Pancreas (tissue), 10 donors: ENCODE data around the gene PDLIM5. TPM values are rescaled to one million over a fixed set of nuclear protein-coding genes. Genes with fewer than 3 reads are reported as not detected.

Experiments
- ATAC-seq, 4 donors: fragments of 200-7000 bp; cut with Tn5 transposase; one replicate each; pipeline versions ENCODE4 v1.8.0 to v1.9.1; 2020; ENCODE audit warnings: mild to moderate bottlenecking in 4 of 4, moderate library complexity in 4 of 4
- DNase-seq, 6 donors: peaks; one replicate each; pipeline ENCODE4 v3.0.0-alpha.2; 2020
- FAIRE-seq: peaks from 2 replicates; lab custom pipeline; 2012; peaks lifted over from hg19 to GRCh38; lab: Jason Lieb, UNC
- H3K27ac ChIP-seq, 4 donors: fragments of 200-600 bp; sonication (generic); 1 replicate in 3 of 4; 2 replicates in 1 of 4; pipeline versions ENCODE4 v1.5.0 to v1.8.0; 2020
- H3K27me3 ChIP-seq, 4 donors: fragments of 200-600 bp; one replicate each; pipeline ENCODE4 v1.8.0; 2021
- H3K36me3 ChIP-seq, 3 donors: fragments of 200-600 bp; sonication (generic) in 1 of 3; one replicate each; pipeline versions ENCODE4 v1.5.0 to v1.8.0; 2020 to 2021
- H3K4me1 ChIP-seq, 3 donors: fragments of 200-600 bp; one replicate each; pipeline ENCODE4 v1.8.0; 2021
- H3K4me3 ChIP-seq, 4 donors: fragments of 200-600 bp; sonication (generic) in 2 of 4; one replicate each; pipeline versions ENCODE4 v1.5.0 to v1.8.0; 2020 to 2021
- H3K9me3 ChIP-seq, 4 donors: fragments of 200-600 bp; one replicate each; pipeline ENCODE4 v1.8.0; 2021
- WGBS, 2 donors: extraction: QIAGEN DNeasy Blood & Tissue Kit; methylation state at CpG; one replicate each; pipeline ENCODE4 v1.1.7; 2013; 5-methylcytosine and 5-hydroxymethylcytosine counted together
- intact Hi-C, 3 donors: fragments of 100-400 bp; cut with DNase I; formaldehyde crosslinking; loops; one replicate each; pipeline versions ENCODE4 v1.11.1 to v1.14.2; 2022
- polyA plus RNA-seq, 2 donors: library from polyadenylated mRNA; stranded (reverse); fragments of 200-250 nt; gene quantifications; one replicate each; pipeline ENCODE4 v1.2.3, GENCODE V29; 2013
- total RNA-seq, 6 donors: library from RNA; stranded (reverse); fragmentation: NEBNext Ultra II Directional in 4 of 6; extraction: Animal tissue kit (Norgen Biotek cat#: 25700) in 4 of 6; gene quantifications; one replicate each; pipeline versions ENCODE4 v1.2.1 to v1.2.4, GENCODE V29; 2021 to 2023
- TF ChIP-seq, protein P1 (sequence below), 4 donors: fragments of 200-600 bp; sonication (generic) in 3 of 4; IDR thresholded peaks; one replicate each; pipeline versions ENCODE4 v1.5.0 to v1.8.0; 2021; ENCODE audit warnings: antibody characterized with exemption in 4 of 4
- donor health status: healthy with polysubstance abuse.
- donor health status: DM: no; HTN: no; CAD: no; lungs with moderate emphysema.
- donor health status: DM: no; HTN: no; CAD: no.
- donor health status: control.
- donor health status: control.
- donor health status: Bipolar disorder and iron deficiency.
- donor health status: DM: yes; HTN: yes; CAD: no.
- donor health status: DM: no; HTN: no; CAD: no.
- donor health status: DM: no; HTN: no; CAD: no.
- donor health status: DM: yes; HTN: yes; CAD: no.

Gene PDLIM5
- total and polyA plus RNA-seq, 8 donors: 13.2 to 99.0 (median 49.8) TPM

- H3K27ac ChIP-seq: peak overlapping the region; percentile 16 to 51 (median 26)
- no peak overlapping the region for H3K4me3 ChIP-seq
- 38 to 41% methylated on average over 6 of the region's 6 CpGs for WGBS, 2 donors
- H3K27me3 ChIP-seq: no peaks in the 10 kb centered on the region
- no peaks in the 10 kb centered on the region for H3K9me3 ChIP-seq
- peaks cover 8 to 11% (median 10%) of the 10 kb centered on the region in 3 donors for H3K4me1 ChIP-seq
- intact Hi-C loops: no loop called here
- H3K36me3 ChIP-seq: no peaks in the 10 kb centered on the region
- peak; percentile 43 for FAIRE-seq
- DNase-seq: no peak
- ATAC-seq: peak; percentile 84 to 91 (median 88)
- TF ChIP-seq, protein P1, sequence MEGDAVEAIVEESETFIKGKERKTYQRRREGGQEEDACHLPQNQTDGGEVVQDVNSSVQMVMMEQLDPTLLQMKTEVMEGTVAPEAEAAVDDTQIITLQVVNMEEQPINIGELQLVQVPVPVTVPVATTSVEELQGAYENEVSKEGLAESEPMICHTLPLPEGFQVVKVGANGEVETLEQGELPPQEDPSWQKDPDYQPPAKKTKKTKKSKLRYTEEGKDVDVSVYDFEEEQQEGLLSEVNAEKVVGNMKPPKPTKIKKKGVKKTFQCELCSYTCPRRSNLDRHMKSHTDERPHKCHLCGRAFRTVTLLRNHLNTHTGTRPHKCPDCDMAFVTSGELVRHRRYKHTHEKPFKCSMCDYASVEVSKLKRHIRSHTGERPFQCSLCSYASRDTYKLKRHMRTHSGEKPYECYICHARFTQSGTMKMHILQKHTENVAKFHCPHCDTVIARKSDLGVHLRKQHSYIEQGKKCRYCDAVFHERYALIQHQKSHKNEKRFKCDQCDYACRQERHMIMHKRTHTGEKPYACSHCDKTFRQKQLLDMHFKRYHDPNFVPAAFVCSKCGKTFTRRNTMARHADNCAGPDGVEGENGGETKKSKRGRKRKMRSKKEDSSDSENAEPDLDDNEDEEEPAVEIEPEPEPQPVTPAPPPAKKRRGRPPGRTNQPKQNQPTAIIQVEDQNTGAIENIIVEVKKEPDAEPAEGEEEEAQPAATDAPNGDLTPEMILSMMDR (IDR thresholded peaks at IDR 0.05): no peak
Measured at GRCh38 chr4:94669672-94670664, 218.2 kb downstream of the PDLIM5 start.

GRCh38 chr4:94671113-94671512, 219.4 kb downstream of the PDLIM5 start:
- Histone ChIP-seq H3K9me3 (no peaks in the 10 kb centered on the region), H3K4me3 (no peak overlapping the region), H3K27ac (peak overlapping the region in 2 of 4 donors; percentile 16 to 35), H3K4me1 (peaks cover 8 to 11% (median 10%) of the 10 kb centered on the region in 3 donors), H3K27me3 (no peaks in the 10 kb centered on the region), H3K36me3 (no peaks in the 10 kb centered on the region)
- peak in 1 of 4 donors; percentile 42 for ATAC-seq
- TF ChIP-seq, protein P1 (IDR thresholded peaks at IDR 0.05): no peak
- intact Hi-C loops: no loop called here
- FAIRE-seq: no peak
- WGBS, 2 donors: 74 to 77% methylated on average over 5 of the region's 5 CpGs
- DNase-seq: peak in 1 of 6 donors; percentile 11

- Histone ChIP-seq H3K4me3 (no peak overlapping the region), H3K4me1 (peaks cover 8 to 11% (median 10%) of the 10 kb centered on the region in 3 donors), H3K36me3 (no peaks in the 10 kb centered on the region), H3K9me3 (no peaks in the 10 kb centered on the region), H3K27me3 (no peaks in the 10 kb centered on the region), H3K27ac (no peak overlapping the region)
- ATAC-seq (no peak), FAIRE-seq (no peak), DNase-seq (peak in 2 of 6 donors; percentile 14 to 20)
- intact Hi-C loops: no loop called here
- TF ChIP-seq, protein P1 (IDR thresholded peaks at IDR 0.05): no peak
- 64% methylated on average over 2 of the region's 2 CpGs for WGBS, 2 donors
Measured at GRCh38 chr4:94673961-94674360, 222.2 kb downstream of the PDLIM5 start.

GRCh38 chr4:94676970-94677369, 225.2 kb downstream of the PDLIM5 start:
- H3K4me1 ChIP-seq: no peaks in the 10 kb centered on the region

More at GRCh38 chr4:94676970-94677369, 225.2 kb downstream of the PDLIM5 start:
- DNase-seq (no peak), ATAC-seq (peak in 1 of 4 donors; percentile 41), FAIRE-seq (no peak)
- Histone ChIP-seq H3K9me3 (no peaks in the 10 kb centered on the region), H3K27me3 (no peaks in the 10 kb centered on the region), H3K27ac (no peak overlapping the region), H3K36me3 (no peaks in the 10 kb centered on the region), H3K4me3 (no peak overlapping the region)
- intact Hi-C loops: no loop called here
- TF ChIP-seq, protein P1 (IDR thresholded peaks at IDR 0.05): no peak
- WGBS, 2 donors: 38 to 40% methylated on average over 2 of the region's 2 CpGs
